Panc1 (cell line): ENCODE data around the gene PLCD4.

Source experiments
- CTCF ChIP-seq: fragments of 450-650 bp; IDR thresholded peaks from 2 replicates; pipeline ENCODE4 v1.5.1; 2017; ENCODE audit warnings: mild to moderate bottlenecking
- SIN3A ChIP-seq: IDR thresholded peaks from 2 replicates; pipeline ENCODE4 v1.6.1; 2012; ENCODE audit warnings: low read depth, mild to moderate bottlenecking, low read length, moderate library complexity, borderline replicate concordance; ENCODE audit not compliant: insufficient read depth
- TF ChIP-seq, protein P1 (sequence below), 2 experiments: IDR thresholded peaks; 2 replicates each; pipeline ENCODE4 v1.6.1; 2011 to 2012; ENCODE audit warnings: low read depth in 2 of 2, control low read depth in 1 of 2, low read length in 1 of 2, mild to moderate bottlenecking in 1 of 2, moderate library complexity in 1 of 2; ENCODE audit not compliant: insufficient read depth in 1 of 2

DNA sequence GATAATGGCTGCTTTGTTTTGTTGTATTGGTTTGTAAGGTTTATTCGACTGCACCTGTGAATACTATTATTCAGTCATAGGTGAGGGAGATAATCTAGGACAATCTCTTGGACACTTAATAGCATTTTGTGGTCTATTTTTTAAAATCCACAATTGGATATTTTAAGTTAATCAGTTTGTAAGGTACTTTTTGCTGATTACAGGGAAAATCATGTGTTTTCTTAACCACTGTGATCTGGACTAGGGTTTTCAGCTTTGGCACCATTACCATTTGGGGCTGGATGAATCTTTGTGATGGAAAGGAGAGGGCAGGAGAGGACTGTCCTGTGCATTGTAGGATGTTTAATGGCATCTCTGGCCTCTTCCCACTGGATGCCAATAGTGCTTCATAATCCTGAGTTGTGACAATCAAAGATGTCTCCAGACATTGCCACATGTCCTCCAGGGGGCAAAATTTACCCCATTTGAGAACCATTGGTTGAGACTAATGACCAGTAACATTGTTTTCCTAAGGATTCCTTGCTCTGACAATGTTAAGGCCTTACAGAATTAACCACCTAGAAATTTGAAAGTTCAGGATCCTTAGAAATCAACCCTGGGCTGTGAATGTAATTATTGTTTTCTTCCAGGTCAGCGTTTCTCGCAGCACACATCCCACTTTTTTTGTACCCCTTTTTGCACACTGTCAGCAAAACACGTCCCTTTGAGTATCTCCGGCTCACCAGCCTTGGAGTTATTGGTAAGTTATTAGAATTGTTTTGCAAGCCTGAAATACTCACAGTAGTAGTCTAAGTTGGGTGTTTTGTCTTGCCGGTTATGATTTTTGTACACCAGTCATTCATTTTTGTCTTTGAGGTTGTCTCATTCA is 23.5 kb upstream of the PLCD4 start:
- peak; percentile 32 for TF ChIP-seq CTCF
- TF ChIP-seq, protein P1, sequence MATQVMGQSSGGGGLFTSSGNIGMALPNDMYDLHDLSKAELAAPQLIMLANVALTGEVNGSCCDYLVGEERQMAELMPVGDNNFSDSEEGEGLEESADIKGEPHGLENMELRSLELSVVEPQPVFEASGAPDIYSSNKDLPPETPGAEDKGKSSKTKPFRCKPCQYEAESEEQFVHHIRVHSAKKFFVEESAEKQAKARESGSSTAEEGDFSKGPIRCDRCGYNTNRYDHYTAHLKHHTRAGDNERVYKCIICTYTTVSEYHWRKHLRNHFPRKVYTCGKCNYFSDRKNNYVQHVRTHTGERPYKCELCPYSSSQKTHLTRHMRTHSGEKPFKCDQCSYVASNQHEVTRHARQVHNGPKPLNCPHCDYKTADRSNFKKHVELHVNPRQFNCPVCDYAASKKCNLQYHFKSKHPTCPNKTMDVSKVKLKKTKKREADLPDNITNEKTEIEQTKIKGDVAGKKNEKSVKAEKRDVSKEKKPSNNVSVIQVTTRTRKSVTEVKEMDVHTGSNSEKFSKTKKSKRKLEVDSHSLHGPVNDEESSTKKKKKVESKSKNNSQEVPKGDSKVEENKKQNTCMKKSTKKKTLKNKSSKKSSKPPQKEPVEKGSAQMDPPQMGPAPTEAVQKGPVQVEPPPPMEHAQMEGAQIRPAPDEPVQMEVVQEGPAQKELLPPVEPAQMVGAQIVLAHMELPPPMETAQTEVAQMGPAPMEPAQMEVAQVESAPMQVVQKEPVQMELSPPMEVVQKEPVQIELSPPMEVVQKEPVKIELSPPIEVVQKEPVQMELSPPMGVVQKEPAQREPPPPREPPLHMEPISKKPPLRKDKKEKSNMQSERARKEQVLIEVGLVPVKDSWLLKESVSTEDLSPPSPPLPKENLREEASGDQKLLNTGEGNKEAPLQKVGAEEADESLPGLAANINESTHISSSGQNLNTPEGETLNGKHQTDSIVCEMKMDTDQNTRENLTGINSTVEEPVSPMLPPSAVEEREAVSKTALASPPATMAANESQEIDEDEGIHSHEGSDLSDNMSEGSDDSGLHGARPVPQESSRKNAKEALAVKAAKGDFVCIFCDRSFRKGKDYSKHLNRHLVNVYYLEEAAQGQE (IDR thresholded peaks at IDR 0.05; ENCODE audit: insufficient read depth in 1 of 2, low read depth in 2 of 2, low read length in 1 of 2): no peak
- TF ChIP-seq SIN3A: no peak
